ENCODE results near the gene PCNX3.

Gene PCNX3

DNA sequence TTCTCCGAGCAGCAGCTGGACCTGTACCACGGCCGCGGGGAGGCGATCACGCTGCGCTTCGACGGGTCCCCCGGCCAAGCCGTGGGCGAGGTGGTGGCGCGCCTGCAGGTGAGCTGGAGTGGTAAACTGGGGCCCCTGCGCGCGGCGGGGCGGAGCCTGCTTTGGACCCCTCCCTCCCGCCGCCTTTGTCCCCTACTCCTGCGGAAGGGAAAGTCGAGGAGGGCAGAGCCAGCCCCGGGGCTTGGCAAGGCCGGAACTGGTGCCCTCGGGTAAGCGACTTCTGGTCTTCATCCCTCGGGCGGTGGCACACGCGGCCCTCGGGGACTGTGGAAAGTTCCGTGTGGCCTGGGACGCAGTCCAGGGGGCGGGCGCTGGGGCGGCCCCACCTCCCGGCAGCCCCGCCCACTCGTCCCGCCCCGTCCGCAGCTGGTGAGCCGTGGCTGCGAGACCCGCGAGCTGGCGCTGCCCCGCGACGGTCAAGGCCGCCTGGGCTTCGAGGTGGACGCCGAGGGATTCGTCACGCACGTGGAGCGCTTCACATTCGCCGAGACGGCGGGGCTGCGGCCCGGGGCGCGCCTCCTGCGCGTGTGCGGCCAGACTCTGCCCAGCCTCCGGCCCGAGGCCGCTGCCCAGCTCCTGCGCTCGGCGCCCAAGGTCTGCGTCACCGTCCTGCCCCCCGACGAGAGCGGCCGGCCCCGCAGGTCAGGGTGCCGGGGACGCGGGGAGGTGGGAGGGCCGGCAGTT is 31.6 kb downstream of the PCNX3 start:
- TF ChIP-seq, protein P1, sequence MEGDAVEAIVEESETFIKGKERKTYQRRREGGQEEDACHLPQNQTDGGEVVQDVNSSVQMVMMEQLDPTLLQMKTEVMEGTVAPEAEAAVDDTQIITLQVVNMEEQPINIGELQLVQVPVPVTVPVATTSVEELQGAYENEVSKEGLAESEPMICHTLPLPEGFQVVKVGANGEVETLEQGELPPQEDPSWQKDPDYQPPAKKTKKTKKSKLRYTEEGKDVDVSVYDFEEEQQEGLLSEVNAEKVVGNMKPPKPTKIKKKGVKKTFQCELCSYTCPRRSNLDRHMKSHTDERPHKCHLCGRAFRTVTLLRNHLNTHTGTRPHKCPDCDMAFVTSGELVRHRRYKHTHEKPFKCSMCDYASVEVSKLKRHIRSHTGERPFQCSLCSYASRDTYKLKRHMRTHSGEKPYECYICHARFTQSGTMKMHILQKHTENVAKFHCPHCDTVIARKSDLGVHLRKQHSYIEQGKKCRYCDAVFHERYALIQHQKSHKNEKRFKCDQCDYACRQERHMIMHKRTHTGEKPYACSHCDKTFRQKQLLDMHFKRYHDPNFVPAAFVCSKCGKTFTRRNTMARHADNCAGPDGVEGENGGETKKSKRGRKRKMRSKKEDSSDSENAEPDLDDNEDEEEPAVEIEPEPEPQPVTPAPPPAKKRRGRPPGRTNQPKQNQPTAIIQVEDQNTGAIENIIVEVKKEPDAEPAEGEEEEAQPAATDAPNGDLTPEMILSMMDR (conservative IDR thresholded peaks at IDR 0.05; ENCODE audit: low read depth, low read length): peak; percentile 11
- H3K4me3 ChIP-seq (ENCODE audit: low read length): peak overlapping the region; percentile 39
- no peak for DNase-seq (ENCODE audit: low read depth)

DNA sequence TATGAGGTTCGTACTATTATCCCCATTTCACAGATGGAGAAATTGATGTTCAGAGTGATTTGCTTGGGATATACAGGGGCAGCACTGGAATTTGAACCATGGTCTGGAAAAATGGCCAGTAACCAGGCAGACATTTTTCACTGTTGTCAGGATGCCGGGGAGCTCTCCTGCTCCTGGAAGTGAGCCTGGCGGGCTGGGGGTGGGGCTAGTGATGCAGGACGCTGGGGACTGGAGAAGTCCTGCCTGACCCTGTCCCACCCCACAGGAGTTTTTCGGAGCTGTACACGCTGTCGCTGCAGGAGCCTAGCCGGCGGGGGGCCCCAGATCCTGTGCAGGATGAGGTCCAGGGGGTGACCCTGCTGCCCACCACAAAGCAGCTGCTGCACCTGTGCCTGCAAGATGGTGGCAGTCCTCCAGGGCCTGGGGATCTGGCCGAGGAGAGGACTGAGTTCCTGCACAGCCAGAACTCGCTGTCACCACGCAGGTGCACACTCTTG is 33.5 kb downstream of the PCNX3 start:
- no peak for DNase-seq (ENCODE audit: low read depth)
- TF ChIP-seq, protein P1 (conservative IDR thresholded peaks at IDR 0.05; ENCODE audit: low read depth, low read length): no peak
- no peak overlapping the region for H3K4me3 ChIP-seq (ENCODE audit: low read length)

DNA sequence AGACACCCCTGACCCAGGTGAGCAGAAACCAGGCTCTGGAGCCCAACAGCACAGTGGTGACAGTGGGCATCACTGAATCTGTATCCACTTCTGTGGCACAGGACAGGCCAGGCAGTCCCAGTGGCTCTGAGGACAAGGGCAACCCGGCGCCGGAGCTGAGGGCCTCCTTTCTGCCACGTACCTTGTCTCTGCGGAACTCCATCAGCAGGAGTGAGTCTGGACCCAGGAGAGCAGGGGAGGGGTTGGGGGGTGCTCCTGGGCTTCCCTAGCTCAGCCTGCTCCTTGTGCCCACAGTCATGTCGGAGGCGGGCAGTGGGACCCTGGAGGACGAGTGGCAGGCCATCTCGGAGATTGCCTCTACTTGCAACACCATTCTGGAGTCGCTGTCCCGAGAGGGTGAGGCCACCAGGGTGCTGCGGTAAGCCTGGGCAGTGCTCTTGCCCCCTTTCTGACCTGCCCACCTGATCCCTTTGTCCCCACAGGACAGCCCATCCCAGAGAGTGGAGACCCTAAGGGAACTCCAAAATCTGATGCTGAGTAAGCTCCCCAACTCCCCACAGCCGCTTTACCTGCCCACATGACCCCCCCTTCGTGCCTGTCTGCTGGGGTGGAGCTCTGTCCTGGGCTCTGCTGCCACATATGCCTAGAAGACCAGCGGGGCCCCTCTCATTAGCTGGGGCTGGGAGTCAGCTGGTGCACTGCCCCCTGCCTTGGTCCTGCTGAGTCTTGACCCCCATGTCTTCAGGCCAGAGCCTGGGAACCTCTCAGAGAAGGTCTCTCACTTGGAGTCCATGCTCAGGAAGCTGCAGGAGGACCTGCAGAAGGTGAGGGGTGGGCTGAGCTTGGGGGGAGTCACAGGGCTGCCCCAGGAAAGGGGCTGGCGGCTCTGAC is 34.3 kb downstream of the PCNX3 start:
- TF ChIP-seq, protein P1 (conservative IDR thresholded peaks at IDR 0.05; ENCODE audit: low read depth, low read length): no peak
- no peak overlapping the region for H3K4me3 ChIP-seq (ENCODE audit: low read length)

DNA sequence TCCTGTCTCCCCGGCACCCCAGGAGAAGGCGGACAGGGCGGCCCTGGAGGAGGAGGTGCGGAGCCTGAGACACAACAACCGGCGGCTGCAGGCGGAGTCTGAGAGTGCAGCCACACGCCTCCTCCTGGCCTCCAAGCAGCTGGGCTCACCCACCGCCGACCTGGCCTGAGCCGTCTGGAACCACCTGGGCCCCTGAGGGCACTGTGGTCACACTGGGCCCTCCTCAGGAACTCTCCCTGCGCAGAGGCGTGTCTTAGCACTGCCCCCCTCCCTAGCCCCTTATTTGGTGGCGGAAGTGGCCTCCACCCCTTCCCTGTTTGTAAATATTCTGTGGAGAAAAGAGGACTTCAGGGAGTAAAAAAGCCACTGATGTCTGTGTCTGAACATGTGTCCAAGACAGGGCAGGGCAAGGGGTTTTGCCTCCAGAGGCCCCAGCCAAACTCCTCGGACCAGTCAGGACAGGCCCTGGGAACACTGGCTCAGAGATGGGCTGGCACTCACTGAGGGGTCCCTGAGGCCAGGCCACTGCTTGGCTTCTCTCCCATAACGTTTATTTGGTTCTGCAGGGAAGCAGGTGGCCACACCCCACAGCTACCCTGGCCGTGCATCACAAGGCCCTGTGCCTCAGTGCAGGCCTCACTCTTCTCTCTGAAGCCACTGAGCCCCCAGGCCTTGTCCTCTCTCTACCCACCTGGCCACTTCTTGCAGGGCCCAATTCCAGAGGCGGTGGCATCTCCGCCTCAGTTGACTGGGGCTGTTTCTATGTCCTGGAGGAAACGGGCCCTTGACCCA is 35.2 kb downstream of the PCNX3 start:
- TF ChIP-seq, protein P1 (conservative IDR thresholded peaks at IDR 0.05; ENCODE audit: low read depth, low read length): no peak
- no peak for DNase-seq (ENCODE audit: low read depth)
- H3K4me3 ChIP-seq (ENCODE audit: low read length): no peak overlapping the region

More for the DNA sequence above, 34.3 kb downstream of the PCNX3 start:
- DNase-seq (ENCODE audit: low read depth): no peak

DNA sequence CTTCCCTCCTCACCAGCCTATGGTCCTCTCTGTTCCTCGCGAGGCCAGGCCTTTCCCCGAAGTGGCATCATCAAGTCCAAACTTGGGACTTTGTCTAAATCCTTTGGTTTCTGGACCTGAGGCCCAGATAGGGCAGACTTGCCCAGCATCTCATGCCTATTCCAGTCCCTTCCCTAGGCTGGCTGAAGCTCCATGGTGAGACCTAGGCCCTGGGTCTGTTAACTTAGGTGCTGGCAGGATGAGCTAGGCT is 35.7 kb downstream of the PCNX3 start:
- no peak for DNase-seq (ENCODE audit: low read depth)
- no peak overlapping the region for H3K4me3 ChIP-seq (ENCODE audit: low read length)
- TF ChIP-seq, protein P1 (conservative IDR thresholded peaks at IDR 0.05; ENCODE audit: low read depth, low read length): no peak

DNA sequence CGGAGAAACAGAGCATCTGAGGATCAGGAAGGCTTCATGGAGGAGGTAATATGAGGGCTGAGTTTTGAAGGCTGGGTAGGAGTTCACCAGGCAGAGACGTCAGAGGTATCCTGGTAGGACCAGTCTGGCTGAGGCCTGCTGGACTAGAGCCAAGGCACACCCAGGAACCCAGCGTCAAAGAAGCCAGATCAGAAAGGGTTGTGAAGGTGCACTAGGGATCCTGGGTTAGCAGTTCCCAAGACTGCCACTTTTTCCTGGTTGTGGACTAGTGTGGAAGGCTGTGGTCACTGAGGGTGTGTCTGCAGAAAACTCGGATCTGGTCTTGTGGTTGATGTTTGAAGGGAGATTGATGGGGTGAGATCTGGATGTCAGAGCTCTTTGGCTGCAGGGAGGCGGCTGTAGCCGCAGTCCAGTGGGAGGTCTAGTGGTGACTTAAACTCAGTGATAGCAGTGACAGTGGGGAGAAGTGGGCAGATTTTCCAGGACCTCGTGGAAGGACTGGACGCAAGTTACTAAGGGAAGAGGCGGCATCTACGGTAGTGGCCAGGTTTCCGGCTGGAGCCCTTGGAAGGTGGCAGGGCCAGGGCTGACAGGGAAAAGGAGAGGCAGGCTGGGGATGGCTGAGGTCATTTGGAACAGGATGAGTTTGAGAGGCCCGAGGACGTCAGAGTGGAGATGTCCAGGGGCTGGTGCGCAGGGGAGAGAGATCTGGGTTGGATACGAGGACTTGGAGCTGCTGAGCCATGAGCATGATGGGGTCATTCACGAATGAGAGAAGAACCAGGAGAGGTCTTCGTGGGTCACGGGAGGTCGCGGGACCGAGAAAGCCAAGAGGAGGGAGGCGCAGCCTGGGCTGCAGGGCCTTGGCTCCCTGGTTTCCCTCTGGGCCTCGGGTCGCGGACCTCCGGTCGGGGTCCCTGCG is 36.3 kb downstream of the PCNX3 start:
- TF ChIP-seq, protein P1 (conservative IDR thresholded peaks at IDR 0.05; ENCODE audit: low read depth, low read length): no peak
- no peak for DNase-seq (ENCODE audit: low read depth)

More for the DNA sequence above, 36.3 kb downstream of the PCNX3 start:
- H3K4me3 ChIP-seq (ENCODE audit: low read length): peak overlapping the region; percentile 54
